HG03196 (cell line): Measurements from ENCODE around the gene ADGRF1.
"Not testable (repeated sequence)": the region's sequence is repeated elsewhere in the genome, so short reads cannot be mapped to it uniquely, and the experiment has no call there.

Experiments
- ATAC-seq: cut with Tn5 transposase; IDR thresholded peaks from one replicate; pipeline ENCODE4 v1.9.1; 2021; ENCODE audit not compliant: unreplicated experiment

The ADGRF1 gene

DNA sequence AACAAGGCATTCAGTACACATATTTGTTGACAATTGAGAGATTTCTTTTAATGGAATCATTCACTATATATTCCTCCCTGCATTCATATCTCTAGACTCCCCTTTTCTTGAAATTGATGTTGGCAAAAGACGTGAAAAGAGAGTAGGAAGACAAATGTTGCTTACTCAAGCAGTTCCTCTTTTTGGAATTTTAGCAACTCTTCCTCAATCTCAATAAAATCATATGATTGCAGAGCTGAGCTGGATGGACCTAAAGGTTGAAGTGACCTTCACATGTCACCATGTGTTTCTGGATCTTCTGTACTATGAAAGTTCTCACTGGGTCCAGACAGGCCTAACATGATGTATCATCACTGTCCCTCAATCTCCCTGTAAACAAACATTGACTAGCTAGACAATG is 18.6 kb downstream of the ADGRF1 start:
- no peak for ATAC-seq

GRCh38 chr6:47022191-47022590 is 19.9 kb downstream of the ADGRF1 start:
- no peak for ATAC-seq

DNA sequence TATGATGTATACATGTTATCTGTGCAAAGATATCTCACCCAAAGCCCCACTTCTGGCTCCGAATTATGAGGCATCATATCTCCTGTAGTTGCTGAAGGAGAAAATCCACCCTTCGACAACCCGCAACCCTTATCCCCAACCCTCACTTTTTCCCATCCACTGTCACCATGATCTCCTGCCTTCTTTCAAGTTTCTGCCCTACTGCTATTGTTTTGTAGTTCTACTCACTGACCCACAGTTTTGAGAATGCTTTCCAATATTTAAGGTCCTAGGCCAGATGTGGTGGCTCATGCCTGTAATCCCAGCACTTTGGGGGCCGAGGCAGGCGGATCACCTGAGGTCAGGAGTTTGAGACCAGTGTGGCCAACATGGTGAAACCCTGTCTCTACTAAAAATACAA is 22.2 kb downstream of the ADGRF1 start:
- no peak for ATAC-seq

DNA sequence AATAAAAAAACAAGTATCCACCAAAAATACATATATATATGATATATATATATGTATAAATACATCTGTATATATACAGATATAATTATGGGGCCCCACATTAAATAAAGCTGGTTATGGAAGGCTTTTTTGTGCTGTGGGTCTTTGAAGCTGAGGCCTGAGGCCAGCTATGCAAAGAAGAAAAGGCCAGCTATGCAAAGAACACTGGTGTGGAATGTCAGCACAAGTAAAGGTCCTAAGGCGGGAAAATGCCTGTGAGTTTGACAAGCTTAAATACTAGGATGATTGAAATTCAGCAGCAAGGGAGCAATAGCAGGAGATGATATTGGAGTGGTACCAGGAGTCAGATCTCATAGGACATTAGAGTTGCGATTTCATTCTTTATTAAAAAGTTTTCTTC is 25.2 kb downstream of the ADGRF1 start:
- ATAC-seq = no peak

GRCh38 chr6:47016261-47016660 is 25.9 kb downstream of the ADGRF1 start:
- ATAC-seq = no peak

GRCh38 chr6:47014401-47014800 is 27.7 kb downstream of the ADGRF1 start:
- no peak for ATAC-seq

GRCh38 chr6:47009583-47009982 is 32.5 kb downstream of the ADGRF1 start:
- ATAC-seq = no peak

DNA sequence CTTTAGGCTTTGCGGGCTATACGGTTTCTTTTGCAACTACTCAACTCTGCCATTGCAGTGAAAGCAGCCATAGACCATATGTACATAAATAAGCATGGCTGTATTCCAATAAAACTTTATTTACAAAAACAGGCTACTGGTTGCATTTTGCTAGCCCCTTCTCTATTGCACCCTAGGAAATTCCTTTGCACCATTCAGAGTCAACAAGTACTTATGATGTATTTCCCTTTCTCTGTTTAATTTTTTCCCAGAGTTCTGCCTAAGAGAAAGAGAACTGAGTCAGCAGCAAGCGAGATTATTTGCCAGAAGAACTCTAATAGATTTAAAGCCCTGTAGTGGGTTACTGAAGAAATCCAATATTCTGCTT is 33.8 kb downstream of the ADGRF1 start:
- no peak for ATAC-seq

DNA sequence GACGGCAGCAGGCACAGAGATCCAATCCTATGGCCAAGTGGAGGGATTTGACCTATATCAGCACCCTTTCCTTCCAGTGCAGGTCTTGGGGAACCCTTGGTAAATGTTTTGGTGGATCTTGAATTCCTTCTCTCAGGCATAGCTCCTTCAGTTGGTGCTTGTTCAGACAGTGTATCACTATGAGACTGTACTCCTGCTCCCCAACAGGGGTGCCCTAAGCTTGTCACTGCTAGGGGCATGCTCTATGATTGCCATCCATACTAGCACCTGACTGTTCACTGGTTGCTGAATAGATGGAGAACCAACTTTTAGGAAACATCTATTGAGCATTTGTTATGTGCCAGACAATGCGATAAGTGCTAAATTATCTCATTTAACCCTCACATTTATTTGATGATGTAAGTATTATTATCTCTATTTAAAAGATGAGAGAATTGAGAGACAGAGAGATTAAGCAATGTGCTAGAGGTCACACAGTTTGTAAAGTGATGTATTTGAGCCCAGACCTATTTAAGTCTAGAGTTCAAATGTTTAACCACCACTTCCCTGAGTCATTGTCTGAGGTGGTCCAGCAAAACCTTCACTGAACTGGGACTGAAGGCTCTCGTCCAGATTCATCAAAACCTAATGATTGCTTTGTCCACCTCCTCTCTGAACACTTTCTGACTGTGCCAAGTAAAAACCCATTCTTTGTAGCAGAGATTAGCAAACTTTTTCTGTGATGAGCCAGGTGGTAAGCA is 34.3 kb downstream of the ADGRF1 start:
- no peak for ATAC-seq

GRCh38 chr6:47005486-47005885 is 36.6 kb downstream of the ADGRF1 start:
- no peak for ATAC-seq

- no peak for ATAC-seq
Observed at GRCh38 chr6:47004463-47004862, 37.7 kb downstream of the ADGRF1 start.

- no peak for ATAC-seq
Observed at GRCh38 chr6:47000842-47001241, 41.3 kb downstream of the ADGRF1 start.

- ATAC-seq = no peak
Observed at GRCh38 chr6:46998436-46999017, 43.6 kb downstream of the ADGRF1 start.

GRCh38 chr6:46997646-46998045 is 44.5 kb downstream of the ADGRF1 start:
- ATAC-seq = no peak

DNA sequence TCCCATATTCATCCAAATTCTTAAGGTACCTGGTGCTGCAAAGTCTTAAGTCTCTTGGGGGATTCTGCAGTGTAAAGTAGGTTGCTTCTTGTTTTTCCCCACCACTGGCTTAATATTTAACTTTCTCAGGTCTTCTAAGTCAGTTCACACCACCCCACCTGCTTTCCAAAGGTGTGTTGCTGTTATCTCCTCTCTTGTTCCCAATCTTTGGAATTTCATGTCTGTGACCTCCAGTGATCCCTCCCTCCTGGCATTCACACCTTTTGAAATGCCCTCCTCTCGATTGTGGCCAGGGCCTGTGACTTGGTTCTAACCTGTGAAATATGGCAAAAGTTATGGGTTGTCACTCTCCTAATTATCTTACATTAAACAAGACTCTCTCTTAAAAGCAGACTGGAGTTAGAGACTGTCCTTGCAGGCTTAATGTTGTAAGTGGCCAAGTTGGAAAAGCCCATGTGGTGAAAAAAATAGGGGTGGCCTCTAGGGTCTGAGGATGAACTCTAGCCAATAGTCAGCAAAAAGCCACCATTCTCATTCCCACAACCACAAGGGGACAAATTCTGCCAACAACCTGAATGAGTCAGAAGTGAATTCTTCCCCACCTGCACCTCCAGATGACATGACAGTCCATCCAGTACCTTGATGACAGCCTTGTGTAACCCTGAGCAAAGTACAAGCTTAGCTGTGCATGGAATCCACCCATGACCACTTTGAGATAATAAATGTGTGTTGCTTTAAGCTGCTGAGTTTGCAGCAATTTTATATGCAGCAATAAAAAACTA is 45.1 kb downstream of the ADGRF1 start:
- no peak for ATAC-seq

DNA sequence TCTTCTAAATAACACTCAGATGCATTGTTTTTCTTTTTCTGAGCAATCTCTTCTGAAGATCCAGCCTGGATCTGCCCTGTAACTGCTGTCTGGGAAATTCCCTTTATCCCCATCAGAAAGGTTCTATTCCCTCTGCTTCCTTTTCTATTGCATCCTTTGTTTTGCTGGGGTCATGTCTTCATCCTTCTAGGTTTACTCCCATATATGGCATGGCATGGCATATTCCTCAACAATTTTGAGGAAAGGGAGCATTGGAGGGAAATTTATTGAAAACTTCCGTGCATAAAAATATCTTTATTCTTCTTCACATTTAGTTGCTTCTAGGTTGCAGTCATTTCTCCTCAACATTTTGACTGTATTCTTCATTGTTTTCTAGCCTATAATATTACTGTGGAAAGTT is 47.2 kb downstream of the ADGRF1 start:
- ATAC-seq = no peak

GRCh38 chr6:46993846-46994245 is 48.3 kb downstream of the ADGRF1 start:
- ATAC-seq = no peak

GRCh38 chr6:46992391-46992790 is 49.7 kb downstream of the ADGRF1 start:
- ATAC-seq = not testable (repeated sequence)

DNA sequence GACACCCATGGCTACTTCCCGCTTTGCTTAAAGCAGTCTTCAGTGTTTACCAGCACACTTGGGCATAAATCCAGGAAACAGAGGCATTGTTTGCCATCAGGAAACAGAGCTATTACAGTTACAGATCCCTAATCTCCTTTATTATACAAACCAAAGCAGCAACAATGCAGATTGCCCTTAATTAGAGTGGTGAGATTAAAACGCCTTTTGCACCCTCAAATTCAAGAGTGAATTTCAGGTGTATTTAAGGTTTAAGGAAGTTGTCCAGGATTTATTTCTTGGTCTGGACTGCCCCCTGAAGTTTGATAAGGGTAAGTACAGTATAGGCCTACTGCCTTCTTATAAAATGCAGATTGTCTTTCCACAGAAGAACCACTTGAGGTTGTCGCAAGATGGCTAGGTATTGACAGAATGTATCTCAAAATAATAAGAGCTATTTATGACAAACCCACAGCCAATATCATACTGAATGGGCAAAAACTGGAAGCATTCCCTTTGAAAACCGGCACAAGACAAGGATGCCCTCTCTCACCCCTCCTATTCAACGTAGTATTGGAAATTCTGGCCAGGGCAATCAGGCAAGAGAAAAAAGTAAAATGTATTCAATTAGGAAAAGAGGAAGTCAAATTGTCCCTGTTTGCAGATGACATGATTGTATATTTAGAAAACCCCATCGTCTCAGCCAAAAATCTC is 51.2 kb downstream of the ADGRF1 start:
- ATAC-seq = not testable (repeated sequence)

DNA sequence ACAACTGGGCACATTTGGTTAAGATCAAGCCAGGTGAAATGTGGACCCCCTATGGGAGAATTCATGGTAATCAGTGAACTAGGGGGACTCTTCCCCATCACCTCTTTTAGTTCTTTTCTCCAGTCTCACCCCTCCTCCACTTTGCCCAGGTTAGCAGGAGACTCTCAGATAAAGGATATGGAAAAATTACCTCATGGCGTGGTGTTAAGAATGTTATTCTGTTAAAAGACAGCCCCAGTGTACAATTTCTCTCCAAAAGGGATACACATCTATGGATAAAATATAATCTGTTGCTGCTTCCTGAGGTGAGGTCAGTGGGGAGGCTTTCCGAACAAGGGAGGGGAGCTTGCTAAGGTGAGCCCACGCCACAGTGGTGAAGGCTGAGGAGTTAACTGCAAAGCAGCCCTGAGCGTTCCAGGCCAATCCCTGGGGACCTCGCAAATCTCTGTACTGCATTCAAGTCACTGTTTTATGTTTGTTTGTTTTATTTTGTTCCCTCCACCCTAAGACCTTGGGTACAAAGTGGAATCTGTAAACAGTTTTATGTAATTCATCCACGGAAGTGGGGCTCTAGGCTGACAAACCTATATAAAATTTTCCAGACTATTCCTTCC is 52.0 kb downstream of the ADGRF1 start:
- ATAC-seq = no peak

DNA sequence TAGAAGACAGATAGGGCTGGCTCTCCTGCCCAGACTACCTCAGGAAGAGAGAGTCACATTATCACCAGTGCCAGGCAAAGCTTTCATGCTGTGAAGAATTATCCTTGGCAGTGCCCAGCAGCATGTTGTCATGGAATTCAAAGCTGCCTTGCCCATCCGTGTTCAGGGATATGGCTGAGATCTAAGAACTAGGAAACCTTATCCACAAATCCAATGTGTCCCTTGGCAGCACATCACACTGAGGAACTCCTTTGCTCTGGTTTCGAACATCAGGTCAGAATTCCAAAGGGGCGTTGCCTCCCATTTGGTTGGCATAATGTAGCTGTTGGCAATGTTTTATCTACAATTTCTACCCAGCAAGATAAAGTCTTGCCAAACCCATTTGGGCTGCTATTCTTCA is 52.7 kb downstream of the ADGRF1 start:
- no peak for ATAC-seq
